Measurements from ENCODE around the gene KIF6.
"Not testable (repeated sequence)": the region's sequence is repeated elsewhere in the genome, so short reads cannot be mapped to it uniquely, and the experiment has no call there.

Gene KIF6, protein sequence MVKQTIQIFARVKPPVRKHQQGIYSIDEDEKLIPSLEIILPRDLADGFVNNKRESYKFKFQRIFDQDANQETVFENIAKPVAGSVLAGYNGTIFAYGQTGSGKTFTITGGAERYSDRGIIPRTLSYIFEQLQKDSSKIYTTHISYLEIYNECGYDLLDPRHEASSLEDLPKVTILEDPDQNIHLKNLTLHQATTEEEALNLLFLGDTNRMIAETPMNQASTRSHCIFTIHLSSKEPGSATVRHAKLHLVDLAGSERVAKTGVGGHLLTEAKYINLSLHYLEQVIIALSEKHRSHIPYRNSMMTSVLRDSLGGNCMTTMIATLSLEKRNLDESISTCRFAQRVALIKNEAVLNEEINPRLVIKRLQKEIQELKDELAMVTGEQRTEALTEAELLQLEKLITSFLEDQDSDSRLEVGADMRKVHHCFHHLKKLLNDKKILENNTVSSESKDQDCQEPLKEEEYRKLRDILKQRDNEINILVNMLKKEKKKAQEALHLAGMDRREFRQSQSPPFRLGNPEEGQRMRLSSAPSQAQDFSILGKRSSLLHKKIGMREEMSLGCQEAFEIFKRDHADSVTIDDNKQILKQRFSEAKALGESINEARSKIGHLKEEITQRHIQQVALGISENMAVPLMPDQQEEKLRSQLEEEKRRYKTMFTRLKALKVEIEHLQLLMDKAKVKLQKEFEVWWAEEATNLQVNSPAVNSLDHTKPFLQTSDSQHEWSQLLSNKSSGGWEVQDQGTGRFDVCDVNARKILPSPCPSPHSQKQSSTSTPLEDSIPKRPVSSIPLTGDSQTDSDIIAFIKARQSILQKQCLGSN

DNA sequence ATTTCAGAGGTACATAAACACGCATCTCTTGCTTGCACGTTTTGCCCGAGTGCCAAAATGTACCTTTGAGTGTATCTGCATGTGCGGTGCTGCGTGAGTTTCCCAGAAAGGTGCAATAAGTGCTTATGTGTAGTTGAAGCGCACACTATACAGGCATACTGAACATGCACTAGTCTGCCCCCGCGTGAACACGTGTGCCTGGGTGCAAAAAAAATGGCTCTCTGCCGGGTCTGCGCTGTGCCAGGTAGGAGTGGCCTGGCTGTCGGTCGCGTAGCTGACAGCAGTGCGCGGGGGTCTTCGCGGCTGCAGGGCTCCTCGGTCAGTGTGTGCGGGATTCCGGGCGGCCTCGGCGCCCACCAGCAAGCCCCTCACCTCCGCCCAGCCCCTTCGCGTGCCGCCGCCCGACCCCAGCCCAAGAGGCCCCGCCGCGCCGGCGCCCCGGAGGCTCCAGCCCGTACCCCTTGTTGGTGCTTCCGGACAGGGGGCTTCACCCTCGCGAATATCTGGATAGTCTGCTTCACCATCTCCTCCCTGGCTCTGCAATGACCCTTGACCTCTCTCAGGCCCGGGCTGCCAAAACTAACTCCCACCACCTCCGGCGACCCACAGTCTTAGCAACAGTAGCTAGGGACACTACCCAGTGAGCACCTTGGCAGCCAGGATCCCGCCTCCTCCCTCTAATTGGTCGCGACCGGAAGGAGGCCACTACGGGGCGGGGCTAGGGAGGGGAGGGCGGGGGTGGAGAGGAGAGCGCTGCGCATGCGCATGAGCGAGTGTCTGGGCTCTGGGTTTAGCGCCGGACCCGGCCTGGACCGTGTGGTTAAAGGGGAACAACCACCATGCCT is at the start of gene KIF6:
Gene KIF6 (minus strand): TSS at position 622 of the 845 bp plus-strand sequence. CDS start 98 bp downstream, at position 524.
- DNase-seq (ENCODE audit: low read depth in 3 of 3) = peak; percentile 69 to 79 (median 71)

DNA sequence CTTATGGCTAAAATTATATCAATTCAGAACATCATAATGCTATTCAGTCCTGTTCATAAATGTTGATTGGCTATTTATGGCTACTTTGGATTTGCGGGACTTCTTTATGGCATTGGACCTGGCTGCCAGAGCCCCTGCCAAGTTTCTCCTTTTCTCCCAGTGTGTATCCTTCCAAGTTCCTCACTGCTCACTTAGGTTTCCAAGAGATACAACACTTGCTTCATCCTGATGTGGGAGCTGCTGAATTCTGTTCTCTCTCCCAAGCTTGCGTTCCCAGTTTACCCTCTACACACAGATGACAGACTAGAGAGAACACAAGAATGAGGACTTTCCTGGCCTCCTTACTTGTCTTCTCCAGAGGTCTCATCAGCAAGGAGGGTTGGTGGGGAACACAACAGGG is 48.6 kb upstream of the KIF6 start:
- DNase-seq (ENCODE audit: low read depth in 3 of 3) = no peak

DNA sequence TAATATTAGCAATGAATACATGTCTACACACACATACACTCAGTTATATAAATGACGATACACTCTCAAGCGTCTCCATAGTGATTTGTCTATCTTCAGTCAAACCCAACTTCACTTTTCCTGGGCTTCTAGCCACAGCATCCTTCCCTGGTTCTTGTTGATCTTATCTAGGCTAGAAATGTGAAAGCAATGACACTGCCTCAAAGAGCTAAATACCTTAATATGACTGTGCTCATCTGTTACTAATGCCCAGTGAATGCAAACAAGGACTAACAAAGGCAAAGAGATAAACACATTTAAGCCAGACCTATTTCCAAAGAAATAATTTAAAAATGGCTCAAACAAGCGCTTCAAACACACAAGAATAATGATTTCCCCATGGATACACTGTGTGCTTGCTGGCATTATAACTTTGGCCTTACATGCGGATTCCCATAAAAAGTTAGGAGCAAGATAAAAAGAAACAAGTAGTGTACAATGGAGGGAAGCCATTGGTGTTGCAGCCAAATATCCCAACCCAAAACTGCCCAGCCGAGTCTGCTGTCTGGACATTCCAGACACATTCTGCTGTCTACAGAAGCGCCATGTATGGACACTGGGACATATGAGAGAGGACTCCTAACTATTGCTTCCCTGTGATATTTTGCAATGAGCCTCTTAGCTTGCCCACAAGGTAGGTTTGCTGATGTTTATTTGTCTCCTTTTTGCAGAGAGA is 47.5 kb upstream of the KIF6 start:
- no peak for DNase-seq (ENCODE audit: low read depth in 3 of 3)

GRCh38 chr6:39770446-39770845 is 45.2 kb upstream of the KIF6 start:
- no peak for DNase-seq (ENCODE audit: low read depth in 3 of 3)

GRCh38 chr6:39769012-39769411 is 43.8 kb upstream of the KIF6 start:
- no peak for DNase-seq (ENCODE audit: low read depth in 3 of 3)

GRCh38 chr6:39765508-39766065 is 40.4 kb upstream of the KIF6 start:
- no peak for DNase-seq (ENCODE audit: low read depth in 3 of 3)

DNA sequence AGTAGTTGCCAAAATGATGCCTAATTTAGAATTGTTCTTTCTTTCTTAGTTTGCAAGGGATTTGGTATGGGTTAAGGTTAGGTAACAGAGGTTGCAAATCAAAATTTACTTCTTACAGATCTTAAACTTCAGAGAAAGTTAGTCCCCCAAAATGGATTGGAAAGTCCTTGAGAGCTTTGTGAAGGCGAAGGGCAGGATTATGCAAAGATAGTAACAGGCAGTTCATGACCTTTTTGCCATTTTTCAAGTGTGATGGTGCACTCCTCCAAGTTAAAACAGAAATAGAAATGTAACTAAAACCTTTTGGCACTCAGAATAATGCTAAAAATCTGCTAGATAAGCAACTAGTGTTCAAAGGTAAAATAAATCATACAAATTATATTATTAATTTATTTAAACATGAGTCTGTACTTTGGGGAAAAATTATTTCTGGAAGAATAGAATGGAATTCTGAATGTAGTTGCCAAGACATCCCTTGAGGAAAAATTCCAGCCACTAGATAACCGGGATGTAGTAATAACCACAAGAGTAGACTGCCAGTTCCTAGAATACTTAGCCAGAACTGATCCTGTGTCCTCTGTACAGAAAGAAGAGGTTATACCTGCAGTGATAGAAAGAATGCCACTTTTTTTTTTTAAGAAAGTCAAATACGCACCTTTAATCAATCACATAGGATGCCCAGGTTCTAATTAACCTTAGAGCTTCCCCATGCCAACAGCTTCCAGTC is 35.2 kb upstream of the KIF6 start:
- DNase-seq (ENCODE audit: low read depth in 3 of 3) = no peak

- no peak for DNase-seq (ENCODE audit: low read depth in 3 of 3)
Measured at GRCh38 chr6:39758905-39759605, 33.8 kb upstream of the KIF6 start.

- DNase-seq (ENCODE audit: low read depth in 3 of 3) = no peak
Measured at GRCh38 chr6:39756582-39756981, 31.4 kb upstream of the KIF6 start.

GRCh38 chr6:39755231-39755630 is 30.0 kb upstream of the KIF6 start:
- no peak for DNase-seq (ENCODE audit: low read depth in 3 of 3)

GRCh38 chr6:39754514-39755115 is 29.4 kb upstream of the KIF6 start:
- no peak for DNase-seq (ENCODE audit: low read depth in 3 of 3)

DNA sequence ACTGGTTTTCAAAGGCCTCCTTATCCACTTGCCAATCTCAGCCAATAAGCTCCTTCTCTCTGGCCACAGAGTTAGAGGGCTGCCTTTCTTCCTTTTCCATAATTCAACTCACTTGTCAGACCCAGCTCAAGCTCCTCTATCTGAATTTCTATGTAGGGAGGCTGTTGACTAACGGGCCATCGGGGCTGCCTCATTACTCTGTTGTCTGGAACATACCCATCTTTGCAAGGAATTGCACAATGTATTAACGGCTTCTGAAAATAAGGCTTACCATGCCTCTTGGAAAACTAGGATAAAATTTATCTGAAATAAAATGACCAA is 28.5 kb upstream of the KIF6 start:
- DNase-seq (ENCODE audit: low read depth in 3 of 3) = no peak

DNA sequence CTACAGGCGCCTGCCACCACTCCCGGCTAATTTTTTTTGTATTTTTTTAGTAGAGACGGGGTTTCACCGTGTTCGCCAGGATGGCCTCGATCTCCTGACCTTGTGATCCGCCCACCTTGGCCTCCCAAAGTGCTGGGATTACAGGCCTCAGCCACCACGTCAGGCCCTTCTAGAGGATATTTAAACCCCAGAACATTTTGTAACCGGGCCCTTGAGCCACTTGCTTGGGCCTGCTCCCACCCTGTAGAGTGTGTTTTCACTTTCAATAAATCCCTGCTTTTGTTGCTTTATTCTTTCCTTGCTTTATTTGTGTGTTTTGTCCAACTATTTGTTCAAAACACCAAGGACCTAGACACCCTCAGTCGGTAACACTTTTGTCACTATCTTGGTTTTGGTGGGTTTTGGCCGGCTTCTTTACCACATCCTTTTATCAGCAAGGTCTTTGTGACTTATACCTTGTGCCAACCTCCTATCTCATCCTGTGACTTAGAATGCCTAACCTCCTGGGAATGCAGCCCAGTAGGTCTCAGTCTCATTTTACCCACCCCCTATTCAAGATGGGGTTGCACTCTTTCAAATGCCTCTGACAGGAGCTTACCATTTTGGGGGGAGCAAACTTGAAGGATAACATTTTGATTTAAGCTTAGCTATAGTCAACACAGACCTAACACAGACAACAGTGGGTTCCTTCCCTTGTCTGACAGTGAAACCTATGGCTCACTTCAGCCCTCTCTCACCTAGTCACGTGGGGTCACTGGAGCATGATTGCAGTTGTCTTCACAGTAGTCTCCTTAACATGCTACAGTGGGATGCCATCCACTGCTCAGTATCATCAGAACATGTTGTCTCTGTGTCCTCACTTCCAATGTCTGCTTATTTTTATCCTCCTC is 27.9 kb upstream of the KIF6 start:
- no peak for DNase-seq (ENCODE audit: low read depth in 3 of 3)

DNA sequence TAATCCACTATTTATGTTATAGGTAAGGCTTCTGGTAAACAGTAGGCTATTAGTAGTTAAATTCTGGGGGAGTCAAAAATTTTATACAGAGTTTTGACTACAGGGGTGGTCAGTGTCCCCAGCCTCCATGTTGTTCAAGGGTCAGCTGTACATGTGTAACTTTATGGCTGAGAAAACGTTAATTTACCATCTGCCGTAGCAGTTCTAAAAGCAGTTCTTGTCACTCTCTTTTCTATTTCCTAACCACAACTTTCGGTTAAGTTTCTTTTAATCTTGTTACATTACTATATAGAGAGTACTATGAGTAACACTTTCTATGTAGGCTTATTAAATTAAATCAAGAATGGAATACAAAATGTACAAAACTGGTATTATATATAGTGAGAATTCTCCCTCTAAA is 21.6 kb upstream of the KIF6 start:
- DNase-seq (ENCODE audit: low read depth in 3 of 3) = no peak

DNA sequence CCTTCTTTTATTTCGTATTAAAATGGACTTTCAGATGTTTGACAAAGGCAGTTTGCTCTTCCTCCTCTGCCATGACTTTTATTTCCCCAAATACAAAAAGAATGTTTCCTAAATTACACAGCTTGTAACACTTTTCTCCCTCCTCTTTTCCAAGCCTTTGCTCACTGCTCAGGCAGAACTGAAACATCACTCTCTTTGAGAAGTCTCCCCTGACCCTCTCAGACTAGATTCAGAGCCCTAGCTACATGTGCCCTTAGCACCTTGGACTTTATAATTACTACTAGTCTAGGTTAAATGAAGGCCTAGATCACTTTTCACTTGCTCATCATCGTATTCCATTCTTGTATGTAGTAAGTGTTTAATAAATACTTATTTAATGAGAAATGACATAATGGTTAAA is 8.5 kb upstream of the KIF6 start:
- no peak for DNase-seq (ENCODE audit: low read depth in 3 of 3)

DNA sequence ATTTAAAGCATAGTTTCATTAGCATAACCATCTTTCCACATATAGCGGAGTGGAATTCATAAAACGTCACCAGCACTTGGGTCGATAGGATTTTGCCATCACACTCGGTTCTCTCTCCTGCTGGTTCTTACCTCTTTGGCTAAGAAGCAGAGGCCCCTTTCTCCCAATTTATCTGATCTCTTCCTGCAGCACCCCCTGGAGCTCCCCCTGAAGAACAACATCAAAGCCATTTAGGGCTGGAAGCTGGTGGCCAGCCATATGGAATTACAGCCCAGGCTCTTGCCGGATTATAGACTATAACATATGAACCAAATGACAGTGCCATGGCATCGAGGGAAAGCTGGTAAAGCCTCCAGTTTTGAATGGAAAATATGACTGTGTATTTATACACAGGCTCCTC is 6.4 kb upstream of the KIF6 start:
- no peak for DNase-seq (ENCODE audit: low read depth in 3 of 3)

DNA sequence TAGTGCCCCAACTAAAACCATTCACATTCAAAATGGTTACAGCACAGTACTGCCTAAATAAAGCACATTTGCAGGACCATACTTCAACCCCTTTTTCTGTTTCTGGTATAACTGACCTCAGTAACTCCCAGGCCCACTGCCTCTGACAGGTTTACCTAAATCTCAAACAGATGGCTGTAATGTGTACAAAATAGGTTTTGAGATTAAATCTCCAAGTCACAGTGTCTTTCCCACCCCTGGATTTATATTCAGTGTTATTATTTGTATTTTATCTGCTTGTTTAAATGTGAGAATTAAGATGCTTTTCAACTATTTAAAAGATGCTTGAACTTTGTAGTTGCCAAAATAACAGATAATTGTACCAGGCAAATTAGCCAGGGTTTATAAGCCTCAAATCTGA is 4.7 kb upstream of the KIF6 start:
- no peak for DNase-seq (ENCODE audit: low read depth in 3 of 3)

DNA sequence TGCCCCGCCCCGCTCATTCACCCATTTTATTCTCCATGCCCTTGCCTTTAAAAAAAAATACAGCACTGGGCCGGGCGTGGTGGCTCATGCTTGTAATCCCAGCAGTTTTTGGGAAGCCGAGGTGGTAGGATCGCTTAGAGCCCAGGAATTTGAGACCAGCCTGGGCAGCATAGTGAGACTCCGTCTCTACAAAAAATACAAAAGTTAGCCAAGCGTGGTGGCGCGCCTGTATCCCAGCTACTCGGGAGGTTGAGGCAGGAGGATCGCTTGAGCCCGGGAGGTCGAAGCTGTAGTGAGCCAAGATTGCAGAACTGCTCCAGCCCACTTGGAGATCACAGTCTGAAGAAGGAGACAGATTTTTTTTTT is 407 bp upstream of the KIF6 start:
- DNase-seq (ENCODE audit: low read depth in 3 of 3) = no peak

DNA sequence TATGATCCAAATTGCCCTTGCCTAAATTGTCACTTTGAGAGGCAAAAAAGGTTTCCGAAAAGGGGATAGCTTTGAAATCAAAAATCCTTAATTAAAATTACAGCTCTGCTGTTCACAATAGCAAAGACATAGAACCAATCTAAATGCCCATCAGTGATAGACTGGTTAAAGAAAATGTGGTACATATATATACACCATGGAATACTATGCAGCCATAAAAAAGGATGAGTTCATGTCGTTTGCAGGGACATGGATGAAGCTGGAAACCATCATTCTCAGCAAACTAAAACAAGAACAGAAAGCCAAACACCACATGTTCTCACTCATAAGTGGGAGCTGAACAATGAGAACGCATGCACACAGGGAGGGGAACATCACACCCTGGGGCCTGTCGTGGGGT is 1.9 kb downstream of the KIF6 start:
- not testable (repeated sequence) for DNase-seq (ENCODE audit: low read depth in 3 of 3)

Measured in stimulated activated CD4-positive, alpha-beta T cell treated with anti-CD3 and anti-CD28 coated beads, TNF-alpha, amount 100 ng/mL, for 24 hours (primary cell).